NCI-H2196 (cell line): ENCODE measurements around the gene SGK1.
A peak's percentile ranks its signal among the peaks of the same experiment; 100 is the strongest.

Source experiments
- DNase-seq: peaks from one replicate; lab custom pipeline; 2025; ENCODE audit not compliant: unreplicated experiment; lab: John Stamatoyannopoulos, UW

The SGK1 gene

GRCh38 chr6:134317471-134318131 lies at the start of gene SGK1:
Gene SGK1 (minus strand): TSS chr6:134318112. CDS start chr6:134317460, 652 bp downstream.
- peak; percentile 48 for DNase-seq

GRCh38 chr6:134363323-134364039 lies 45.6 kb upstream of the SGK1 start:
- no peak for DNase-seq

- DNase-seq: no peak
Measured at GRCh38 chr6:134361011-134361410, 43.1 kb upstream of the SGK1 start.

- no peak for DNase-seq
Measured at GRCh38 chr6:134359302-134359701, 41.4 kb upstream of the SGK1 start.

GRCh38 chr6:134358320-134358719 lies 40.4 kb upstream of the SGK1 start:
- no peak for DNase-seq

GRCh38 chr6:134357022-134357487 lies 39.1 kb upstream of the SGK1 start:
- no peak for DNase-seq

- DNase-seq: no peak
Measured at GRCh38 chr6:134356405-134356804, 38.5 kb upstream of the SGK1 start.

GRCh38 chr6:134352786-134353480 lies 35.0 kb upstream of the SGK1 start:
- DNase-seq: no peak

- peak; percentile 42 for DNase-seq
Measured at GRCh38 chr6:134351615-134352474, 33.9 kb upstream of the SGK1 start.

- DNase-seq: no peak
Measured at GRCh38 chr6:134347885-134348805, 30.2 kb upstream of the SGK1 start.

GRCh38 chr6:134346932-134347545 lies 29.1 kb upstream of the SGK1 start:
- no peak for DNase-seq

GRCh38 chr6:134345789-134346188 lies 27.9 kb upstream of the SGK1 start:
- no peak for DNase-seq

GRCh38 chr6:134343066-134343465 lies 25.2 kb upstream of the SGK1 start:
- DNase-seq: no peak

GRCh38 chr6:134341999-134342567 lies 24.2 kb upstream of the SGK1 start:
- DNase-seq: no peak

GRCh38 chr6:134340179-134340975 lies 22.5 kb upstream of the SGK1 start:
- no peak for DNase-seq

GRCh38 chr6:134339216-134339615 lies 21.3 kb upstream of the SGK1 start:
- no peak for DNase-seq

GRCh38 chr6:134331256-134331655 lies 13.3 kb upstream of the SGK1 start:
- DNase-seq: no peak

- no peak for DNase-seq
Measured at GRCh38 chr6:134330555-134330954, 12.6 kb upstream of the SGK1 start.
